CD4-positive, CD25-positive, alpha-beta regulatory T cell (primary cell): ENCODE results near the gene ADAMTSL5. TPM values are rescaled to one million over a fixed set of nuclear protein-coding genes. Genes with fewer than 3 reads are reported as not detected.

ENCODE experiments used
- ATAC-seq, 2 donors: fragments of 150-1000 bp; cut with Tn5 transposase; one replicate each; pipeline ENCODE4 v1.10.0; 2021; ENCODE audit warnings: low read depth in 2 of 2, moderate number of reproducible peaks in 2 of 2, moderate library complexity in 1 of 2
- DNase-seq, 3 donors: peaks; one replicate each; pipeline versions ENCODE4 v3.0.0 to v3.0.0-alpha.2; 2012 to 2022; ENCODE audit warnings: mixed read lengths in 1 of 3
- H3K27ac ChIP-seq: one replicate; pipeline ENCODE4 v1.7.0; 2013; ENCODE audit warnings: mild to moderate bottlenecking, low read length; ENCODE audit not compliant: insufficient read depth, poor library complexity, severe bottlenecking
- H3K27me3 ChIP-seq: one replicate; pipeline ENCODE4 v1.7.0; 2013; ENCODE audit warnings: low read length; ENCODE audit not compliant: control insufficient read depth, insufficient read depth
- H3K36me3 ChIP-seq: one replicate; pipeline ENCODE4 v1.7.0; 2013; ENCODE audit warnings: mild to moderate bottlenecking, low read length, moderate library complexity; ENCODE audit not compliant: control insufficient read depth, insufficient read depth
- H3K4me1 ChIP-seq: 2 replicates; pipeline ENCODE4 v1.7.0; 2013; ENCODE audit warnings: mild to moderate bottlenecking, low read length; ENCODE audit not compliant: insufficient read depth, control insufficient read depth, poor library complexity, severe bottlenecking
- H3K4me3 ChIP-seq: one replicate; pipeline ENCODE4 v1.7.0; 2013; ENCODE audit warnings: low read depth, mild to moderate bottlenecking, low read length, moderate library complexity
- H3K9me3 ChIP-seq, 2 experiments: 1 replicate in 1 of 2; 2 replicates in 1 of 2; pipeline ENCODE4 v1.7.0; 2013; ENCODE audit warnings: low read length in 2 of 2, mild to moderate bottlenecking in 1 of 2, moderate library complexity in 1 of 2; ENCODE audit not compliant: control insufficient read depth in 2 of 2
- H3K27ac Mint-ChIP-seq, 3 donors: one replicate each; pipeline ENCODE4 v1.8.0; 2020 to 2022; ENCODE audit warnings: mild to moderate bottlenecking in 3 of 3, mixed read lengths in 3 of 3, moderate library complexity in 2 of 3
- H3K27me3 Mint-ChIP-seq: one replicate; pipeline ENCODE4 v1.8.0; 2022; ENCODE audit warnings: mild to moderate bottlenecking, mixed read lengths
- H3K36me3 Mint-ChIP-seq: one replicate; pipeline ENCODE4 v1.8.0; 2020; ENCODE audit warnings: mixed read lengths
- H3K4me1 Mint-ChIP-seq, 4 donors: one replicate each; pipeline ENCODE4 v1.8.0; 2020 to 2022; ENCODE audit warnings: mixed read lengths in 4 of 4, mild to moderate bottlenecking in 1 of 4
- H3K4me3 Mint-ChIP-seq, 4 donors: one replicate each; pipeline ENCODE4 v1.8.0; 2020 to 2022; ENCODE audit warnings: mild to moderate bottlenecking in 4 of 4, mixed read lengths in 4 of 4, moderate library complexity in 3 of 4
- H3K9me3 Mint-ChIP-seq, 7 donors: one replicate each; pipeline ENCODE4 v1.8.0; 2020 to 2022; ENCODE audit warnings: mixed read lengths in 7 of 7, mild to moderate bottlenecking in 3 of 7, moderate library complexity in 2 of 7
- polyA plus RNA-seq, 4 donors: library from polyadenylated mRNA; unstranded; fragments of 300-500 nt; fragmentation: Illumina TruSeq; gene quantifications; one replicate each; pipeline ENCODE4 v1.2.3, GENCODE V29; 2021
- total RNA-seq: library from RNA; stranded (reverse); gene quantifications from one replicate; pipeline ENCODE4 v1.2.3, GENCODE V29; 2022

Gene ADAMTSL5
- total and polyA plus RNA-seq, 5 donors from 2014 or later = 0.29 to 3.3 (median 2.1) TPM

DNA sequence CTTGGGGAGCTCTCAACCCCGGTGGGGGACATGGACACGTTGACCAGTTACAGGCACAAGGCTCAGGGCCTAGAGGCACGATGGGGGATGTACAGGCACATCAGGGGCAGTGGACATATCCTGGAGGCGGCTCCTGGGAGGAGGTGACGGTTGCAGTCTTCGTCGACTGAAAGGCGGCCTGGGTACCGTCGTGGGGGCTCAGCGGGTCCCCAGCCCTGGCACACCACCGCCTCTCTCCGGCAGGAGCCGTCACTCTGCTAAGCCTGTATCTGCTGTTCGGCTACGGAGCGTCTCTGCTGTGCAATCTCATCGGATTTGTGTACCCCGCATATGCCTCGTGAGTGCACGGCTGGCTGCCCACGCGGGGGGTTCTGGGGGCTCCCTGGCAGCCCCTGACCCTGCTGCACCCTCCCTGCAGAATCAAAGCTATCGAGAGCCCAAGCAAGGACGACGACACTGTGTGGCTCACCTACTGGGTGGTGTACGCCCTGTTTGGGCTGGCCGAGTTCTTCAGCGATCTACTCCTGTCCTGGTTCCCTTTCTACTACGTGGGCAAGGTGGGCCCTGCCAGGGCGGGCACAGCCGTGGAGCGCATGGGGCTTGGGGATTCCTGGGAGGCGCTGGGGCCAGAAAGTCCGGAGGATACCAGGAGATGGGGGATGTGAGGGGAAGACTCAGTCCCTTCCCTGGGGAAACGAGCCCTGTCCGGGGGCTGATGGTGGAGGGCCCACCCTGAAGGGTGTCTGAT is 17.6 kb downstream of the ADAMTSL5 start:
- H3K9me3 ChIP-seq = no peaks in the 10 kb centered on the region
- Mint-ChIP-seq H3K27ac (no peak overlapping the region), H3K9me3 (no peaks in the 10 kb centered on the region), H3K27me3 (peaks cover 6% of the 10 kb centered on the region), H3K4me1 (peaks cover 0 to 9% (median 5%) of the 10 kb centered on the region in 4 donors), H3K4me3 (peak overlapping the region in 1 of 4 donors; percentile 74), H3K36me3 (no peaks in the 10 kb centered on the region)
- no peak for DNase-seq
- no peaks in the 10 kb centered on the region for H3K27me3 ChIP-seq
- H3K27ac ChIP-seq = no peak overlapping the region
- peaks cover 8% of the 10 kb centered on the region for H3K4me1 ChIP-seq
- no peak for ATAC-seq
- H3K36me3 ChIP-seq = no peaks in the 10 kb centered on the region
- H3K4me3 ChIP-seq = no peak overlapping the region

DNA sequence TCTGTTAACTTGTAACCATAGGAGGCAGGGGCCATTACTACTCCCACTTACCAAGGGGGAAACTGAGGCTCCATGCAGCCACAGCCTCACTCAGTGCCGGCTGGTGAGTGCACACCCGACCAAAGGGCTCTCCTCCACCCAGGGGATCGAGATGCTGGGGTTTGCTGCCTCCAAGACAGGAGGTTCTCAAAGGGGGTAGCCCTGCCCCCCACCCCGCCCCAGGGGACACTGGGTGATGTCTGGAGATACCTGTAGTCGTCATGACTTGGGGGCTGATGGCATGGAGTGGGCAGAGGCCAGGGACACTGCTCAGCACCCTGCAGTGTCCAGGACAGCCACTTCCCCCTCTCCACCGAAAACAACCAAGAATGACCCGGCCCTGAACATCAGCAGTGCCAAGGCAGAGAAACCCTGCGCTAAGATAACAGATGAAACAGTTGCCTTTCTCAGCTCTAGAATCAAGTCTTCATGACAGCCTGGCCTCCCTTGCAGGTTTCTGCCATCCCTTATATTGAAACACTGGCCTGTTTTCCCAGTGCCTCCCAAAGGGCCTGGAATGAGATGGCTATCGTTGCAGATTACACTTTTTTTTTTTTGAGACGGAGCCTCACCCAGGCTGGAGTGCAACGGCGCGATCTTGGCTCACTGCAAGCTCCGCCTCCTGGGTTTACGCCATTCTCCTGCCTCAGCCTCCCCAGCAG is 18.6 kb downstream of the ADAMTSL5 start:
- Histone ChIP-seq H3K4me3 (no peak overlapping the region), H3K27me3 (no peaks in the 10 kb centered on the region), H3K36me3 (no peaks in the 10 kb centered on the region), H3K4me1 (peaks cover 17% of the 10 kb centered on the region), H3K9me3 (no peaks in the 10 kb centered on the region), H3K27ac (no peak overlapping the region)
- DNase-seq = no peak
- ATAC-seq = no peak
- H3K27ac Mint-ChIP-seq = no peak overlapping the region
- H3K4me1 Mint-ChIP-seq = peaks cover 0 to 17% (median 5%) of the 10 kb centered on the region in 4 donors
- H3K36me3 Mint-ChIP-seq = no peaks in the 10 kb centered on the region
- no peaks in the 10 kb centered on the region for H3K9me3 Mint-ChIP-seq
- peaks cover 12% of the 10 kb centered on the region for H3K27me3 Mint-ChIP-seq
- H3K4me3 Mint-ChIP-seq = peak overlapping the region in 2 of 4 donors; percentile 19 to 50

DNA sequence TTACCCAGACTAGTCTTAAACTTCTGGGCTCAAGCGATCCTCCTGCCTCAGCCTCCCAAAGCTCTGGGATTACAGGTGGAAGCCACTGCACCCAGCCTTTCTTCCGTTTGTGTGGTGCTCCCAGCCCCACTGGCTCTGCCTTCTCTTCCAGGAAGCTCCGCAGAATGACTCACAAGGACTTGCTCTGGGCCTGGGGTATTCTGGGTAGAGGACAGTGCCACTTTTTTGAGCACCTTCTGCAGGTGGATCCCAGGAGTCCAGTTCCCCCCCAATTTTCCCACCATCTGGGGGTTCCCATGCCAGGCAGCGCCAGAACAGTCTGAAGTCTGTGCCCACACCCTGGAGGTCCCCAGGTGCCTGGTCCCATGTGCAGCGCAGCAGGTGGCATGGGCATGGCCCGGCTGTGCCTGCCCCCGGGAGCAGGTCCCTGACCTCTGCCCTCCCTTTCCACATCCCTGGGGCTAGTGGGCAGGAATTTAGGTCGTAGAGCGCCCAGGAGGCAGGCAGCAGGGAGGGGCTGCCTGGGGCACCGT is 20.3 kb downstream of the ADAMTSL5 start:
- no peaks in the 10 kb centered on the region for H3K9me3 ChIP-seq
- ATAC-seq = no peak
- Mint-ChIP-seq H3K36me3 (no peaks in the 10 kb centered on the region), H3K4me3 (peak overlapping the region in 2 of 4 donors; percentile 35 to 67), H3K27me3 (peaks cover 12% of the 10 kb centered on the region), H3K27ac (no peak overlapping the region), H3K9me3 (no peaks in the 10 kb centered on the region), H3K4me1 (peaks cover 0 to 18% (median 5%) of the 10 kb centered on the region in 4 donors)
- no peak for DNase-seq
- no peak overlapping the region for H3K27ac ChIP-seq
- H3K4me3 ChIP-seq = no peak overlapping the region
- H3K27me3 ChIP-seq = no peaks in the 10 kb centered on the region
- peaks cover 18% of the 10 kb centered on the region for H3K4me1 ChIP-seq
- H3K36me3 ChIP-seq = no peaks in the 10 kb centered on the region

DNA sequence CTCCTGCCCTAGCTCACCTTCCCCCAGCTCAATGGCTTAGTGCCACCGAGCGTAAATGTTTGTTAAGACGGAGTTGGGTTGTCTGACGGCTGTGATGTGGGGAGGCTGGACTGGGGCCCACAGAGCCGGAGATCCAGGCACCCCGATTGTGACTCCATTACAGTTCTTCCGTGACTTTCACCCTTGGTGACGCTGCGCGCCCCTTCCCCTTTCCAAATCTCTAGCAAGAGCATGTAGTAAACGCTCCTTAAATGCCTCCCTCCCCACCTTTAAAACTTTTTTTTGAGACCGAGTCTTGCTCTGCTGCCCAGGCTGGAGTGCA is 21.0 kb downstream of the ADAMTSL5 start:
- Histone ChIP-seq H3K4me1 (peaks cover 18% of the 10 kb centered on the region), H3K36me3 (no peaks in the 10 kb centered on the region), H3K27me3 (no peaks in the 10 kb centered on the region), H3K27ac (no peak overlapping the region), H3K9me3 (no peaks in the 10 kb centered on the region), H3K4me3 (no peak overlapping the region)
- ATAC-seq (no peak), DNase-seq (no peak)
- peaks cover 0 to 18% (median 5%) of the 10 kb centered on the region in 4 donors for H3K4me1 Mint-ChIP-seq
- H3K27ac Mint-ChIP-seq = peak overlapping the region; percentile 20 to 58 (median 46)
- H3K27me3 Mint-ChIP-seq = peaks cover 12% of the 10 kb centered on the region
- peak overlapping the region; percentile 67 to 92 (median 82) for H3K4me3 Mint-ChIP-seq
- no peaks in the 10 kb centered on the region for H3K36me3 Mint-ChIP-seq
- no peaks in the 10 kb centered on the region for H3K9me3 Mint-ChIP-seq

DNA sequence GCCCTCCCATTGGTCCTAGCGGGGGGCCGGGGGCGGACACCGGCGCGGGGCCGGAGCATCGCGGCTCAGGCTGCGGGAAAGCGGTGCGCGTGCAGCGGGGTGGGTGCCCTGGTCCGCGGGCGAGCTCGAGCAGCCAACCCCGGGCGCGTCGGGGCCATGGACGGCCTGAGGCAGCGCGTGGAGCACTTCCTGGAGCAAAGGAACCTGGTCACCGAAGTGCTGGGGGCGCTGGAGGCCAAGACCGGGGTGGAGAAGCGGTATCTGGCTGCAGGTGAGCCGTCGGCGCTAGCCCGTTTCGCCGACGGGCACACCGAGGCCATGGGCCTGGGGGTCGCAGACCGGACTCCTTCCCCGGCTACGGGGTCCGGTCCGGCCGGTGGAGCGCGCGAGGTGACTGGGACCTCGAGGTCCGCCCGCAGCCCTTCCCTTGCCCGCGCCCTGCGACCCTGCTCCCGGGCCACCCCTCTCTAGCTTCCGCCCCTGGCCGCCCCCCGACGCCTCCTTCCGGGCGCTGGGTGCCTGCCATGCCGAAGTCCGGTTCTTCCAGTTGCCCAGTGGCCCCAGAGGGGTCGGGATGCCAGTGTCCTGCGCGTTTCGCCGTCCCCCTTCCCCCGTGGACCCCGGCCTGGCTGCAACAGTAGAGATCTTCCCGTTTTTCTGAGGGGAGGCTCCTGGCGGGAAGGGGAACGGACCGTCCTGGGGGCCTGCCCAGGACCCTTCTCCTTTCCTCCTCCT is 21.5 kb downstream of the ADAMTSL5 start, which contains the start of gene REEP6:
Gene REEP6 (plus strand): TSS at position 68 of the 735 bp plus-strand sequence. CDS start 89 bp downstream, at position 157.
- peaks cover 18% of the 10 kb centered on the region for H3K4me1 ChIP-seq
- no peaks in the 10 kb centered on the region for H3K36me3 ChIP-seq
- peak within 1 kb of the TSS; percentile 17 for H3K27ac ChIP-seq
- H3K4me3 ChIP-seq = peak within 1 kb of the TSS; percentile 76
- no peaks in the 10 kb centered on the region for H3K36me3 Mint-ChIP-seq
- peaks cover 12% of the 10 kb centered on the region for H3K27me3 Mint-ChIP-seq
- peak within 1 kb of the TSS; percentile 86 to 92 (median 90) for H3K4me3 Mint-ChIP-seq
- H3K9me3 Mint-ChIP-seq = no peaks in the 10 kb centered on the region
- DNase-seq (no peak), ATAC-seq (no peak)
- H3K9me3 ChIP-seq = no peaks in the 10 kb centered on the region
- peak within 1 kb of the TSS; percentile 20 to 94 (median 89) for H3K27ac Mint-ChIP-seq
- no peaks in the 10 kb centered on the region for H3K27me3 ChIP-seq
- peaks cover 0 to 18% (median 5%) of the 10 kb centered on the region in 4 donors for H3K4me1 Mint-ChIP-seq

DNA sequence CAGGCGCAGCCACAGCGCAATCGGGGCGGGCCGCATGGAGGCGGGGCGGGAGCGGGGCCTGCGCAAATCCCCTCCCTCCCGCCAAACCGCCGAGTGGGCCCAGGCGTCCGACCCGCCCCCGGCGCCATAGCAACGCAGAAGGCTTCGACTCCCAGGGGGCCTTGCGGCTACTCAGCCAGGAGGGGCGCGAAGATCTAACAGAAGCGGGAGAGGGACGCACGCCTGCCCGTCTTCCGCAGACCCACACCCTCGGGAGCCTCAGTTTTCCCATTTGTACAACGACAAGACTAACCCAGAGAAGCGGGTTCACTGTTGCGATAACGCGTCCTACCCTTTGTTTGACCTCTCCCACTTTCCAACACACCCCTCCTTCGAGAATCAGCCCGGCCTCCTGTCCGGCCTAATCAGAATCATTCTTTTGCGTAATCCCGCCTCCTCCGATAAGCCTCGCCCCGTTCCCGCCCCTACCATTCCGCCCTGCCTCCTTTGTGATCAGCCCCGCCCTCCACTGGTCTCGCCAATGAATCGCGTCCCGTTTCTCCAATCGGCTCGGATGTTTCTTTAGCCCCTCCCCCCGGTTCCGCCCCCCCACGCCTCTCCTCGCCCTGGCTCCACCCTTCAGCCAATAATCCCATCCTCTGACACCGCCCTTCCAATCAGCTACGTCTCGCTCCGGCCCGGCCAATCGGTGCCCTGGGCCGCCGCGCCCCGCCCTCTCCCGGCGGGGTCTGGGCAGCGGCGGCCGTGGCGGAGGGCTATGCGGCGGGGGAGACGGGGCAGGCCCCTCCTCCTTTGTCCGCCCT is 22.3 kb downstream of the ADAMTSL5 start, which contains the start of gene PCSK4:
Gene PCSK4 (minus strand): TSS at position 40 of the 803 bp plus-strand sequence. CDS start 4 bp downstream, at position 36.
- Mint-ChIP-seq H3K27me3 (peaks cover 12% of the 10 kb centered on the region), H3K27ac (peak within 1 kb of the TSS in 2 of 3 donors; percentile 89 to 94), H3K9me3 (no peaks in the 10 kb centered on the region), H3K4me3 (peak within 1 kb of the TSS; percentile 86 to 91 (median 88)), H3K36me3 (no peaks in the 10 kb centered on the region), H3K4me1 (peaks cover 0 to 18% (median 5%) of the 10 kb centered on the region in 4 donors)
- peak within 1 kb of the TSS; percentile 17 for H3K27ac ChIP-seq
- peak within 1 kb of the TSS; percentile 76 for H3K4me3 ChIP-seq
- peak; percentile 85 to 87 for ATAC-seq
- DNase-seq = peak; percentile 95 to 99 (median 98)
- no peaks in the 10 kb centered on the region for H3K36me3 ChIP-seq
- no peaks in the 10 kb centered on the region for H3K9me3 ChIP-seq
- H3K4me1 ChIP-seq = peaks cover 18% of the 10 kb centered on the region
- H3K27me3 ChIP-seq = no peaks in the 10 kb centered on the region
